Measurements from ENCODE around the gene RING1.
A peak's percentile ranks its signal among the peaks of the same experiment; 100 is the strongest.

- TF ChIP-seq POLR2A (IDR thresholded peaks at IDR 0.05; ENCODE audit: low read depth, low read length) (no peak), TAF1 (IDR thresholded peaks at IDR 0.05; ENCODE audit: low read depth, low read length) (no peak), POLR2AphosphoS5 (IDR thresholded peaks at IDR 0.05; ENCODE audit: low read depth, low read length) (no peak), SPI1 (IDR thresholded peaks at IDR 0.05; ENCODE audit: low read depth, low read length) (0 out of 2 replicates have a peak, but pooled peaks have one; percentile 23), POU2F2 (IDR thresholded peaks at IDR 0.05; ENCODE audit: low read depth, low read length) (no peak), PAX5 (IDR thresholded peaks at IDR 0.05; ENCODE audit: insufficient read depth, low read length, severe bottlenecking) (no peak)
Measured at GRCh38 chr6:33170176-33171015, 37.9 kb upstream of the RING1 start.

All from GM12891 (cell line).